Fibroblast of villous mesenchyme (primary cell): ENCODE measurements around the gene TNFSF4. TPM values are rescaled to one million over a fixed set of nuclear protein-coding genes. Genes with fewer than 3 reads are reported as not detected.

Experiments used
- DNase-seq: peaks from one replicate; pipeline ENCODE4 v3.0.0-alpha.2; 2010; ENCODE audit warnings: low read depth
- H3K4me3 ChIP-seq: 2 replicates; pipeline ENCODE4 v1.5.1; 2011; ENCODE audit warnings: low read depth, mild to moderate bottlenecking, low read length
- total RNA-seq: library from RNA; depleted of rRNA; stranded (reverse); fragments of >200 nt; gene quantifications from 2 replicates; pipeline ENCODE4 v1.2.3, GENCODE V29; 2012
- TF ChIP-seq, protein P1 (sequence below): IDR thresholded peaks from 2 replicates; pipeline ENCODE4 v1.5.1; 2012; ENCODE audit warnings: low read depth, mild to moderate bottlenecking, low read length; ENCODE audit not compliant: insufficient read depth

The TNFSF4 gene
- total RNA-seq, 1 donor, result 127 TPM

DNA sequence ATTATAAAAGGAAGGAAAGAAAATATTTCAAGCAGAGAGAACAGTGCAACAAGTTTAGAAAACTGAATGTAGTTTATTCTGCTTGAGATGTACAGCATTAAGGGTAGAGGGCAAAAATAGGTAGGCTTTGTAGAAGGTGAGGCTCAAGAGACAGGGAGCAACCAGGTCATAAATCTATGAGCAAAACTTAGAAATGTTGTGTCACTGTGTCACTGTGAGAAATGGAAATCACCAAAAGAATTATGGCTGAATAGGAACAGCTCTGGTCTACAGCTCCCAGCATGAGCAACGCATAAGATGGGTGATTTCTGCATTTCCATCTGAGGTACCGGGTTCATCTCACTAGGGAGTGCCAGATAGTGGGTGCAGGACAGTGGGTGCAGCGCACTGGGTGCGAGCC is 53.6 kb downstream of the TNFSF4 start:
- H3K4me3 ChIP-seq, result no peak overlapping the region

GRCh38 chr1:173152598-173152997 is 54.5 kb downstream of the TNFSF4 start:
- TF ChIP-seq, protein P1, sequence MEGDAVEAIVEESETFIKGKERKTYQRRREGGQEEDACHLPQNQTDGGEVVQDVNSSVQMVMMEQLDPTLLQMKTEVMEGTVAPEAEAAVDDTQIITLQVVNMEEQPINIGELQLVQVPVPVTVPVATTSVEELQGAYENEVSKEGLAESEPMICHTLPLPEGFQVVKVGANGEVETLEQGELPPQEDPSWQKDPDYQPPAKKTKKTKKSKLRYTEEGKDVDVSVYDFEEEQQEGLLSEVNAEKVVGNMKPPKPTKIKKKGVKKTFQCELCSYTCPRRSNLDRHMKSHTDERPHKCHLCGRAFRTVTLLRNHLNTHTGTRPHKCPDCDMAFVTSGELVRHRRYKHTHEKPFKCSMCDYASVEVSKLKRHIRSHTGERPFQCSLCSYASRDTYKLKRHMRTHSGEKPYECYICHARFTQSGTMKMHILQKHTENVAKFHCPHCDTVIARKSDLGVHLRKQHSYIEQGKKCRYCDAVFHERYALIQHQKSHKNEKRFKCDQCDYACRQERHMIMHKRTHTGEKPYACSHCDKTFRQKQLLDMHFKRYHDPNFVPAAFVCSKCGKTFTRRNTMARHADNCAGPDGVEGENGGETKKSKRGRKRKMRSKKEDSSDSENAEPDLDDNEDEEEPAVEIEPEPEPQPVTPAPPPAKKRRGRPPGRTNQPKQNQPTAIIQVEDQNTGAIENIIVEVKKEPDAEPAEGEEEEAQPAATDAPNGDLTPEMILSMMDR, result no peak
- H3K4me3 ChIP-seq, result no peak overlapping the region
- DNase-seq, result peak; percentile 39

More for the DNA sequence above, 53.6 kb downstream of the TNFSF4 start:
- TF ChIP-seq, protein P1, result no peak
- no peak for DNase-seq

DNA sequence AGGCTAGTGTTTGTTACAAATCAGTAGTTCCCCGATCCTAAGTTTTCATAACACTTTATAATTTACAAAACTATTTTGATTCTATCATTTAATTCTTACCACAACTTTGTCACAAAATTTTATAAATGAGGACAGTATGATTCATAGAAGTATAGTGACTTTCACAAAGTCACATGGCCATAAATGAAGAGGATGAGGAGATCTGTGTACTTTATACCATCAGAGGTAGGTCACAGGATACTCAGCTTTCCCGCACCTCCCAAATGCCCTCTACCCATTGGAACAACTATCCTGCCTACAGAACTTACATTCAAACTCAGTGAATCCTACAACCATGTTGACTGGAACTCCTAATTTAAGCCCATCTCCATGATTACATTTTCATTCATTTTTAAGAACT is 56.3 kb downstream of the TNFSF4 start:
- H3K4me3 ChIP-seq, result no peak overlapping the region
- TF ChIP-seq, protein P1, result no peak
- DNase-seq, result no peak

DNA sequence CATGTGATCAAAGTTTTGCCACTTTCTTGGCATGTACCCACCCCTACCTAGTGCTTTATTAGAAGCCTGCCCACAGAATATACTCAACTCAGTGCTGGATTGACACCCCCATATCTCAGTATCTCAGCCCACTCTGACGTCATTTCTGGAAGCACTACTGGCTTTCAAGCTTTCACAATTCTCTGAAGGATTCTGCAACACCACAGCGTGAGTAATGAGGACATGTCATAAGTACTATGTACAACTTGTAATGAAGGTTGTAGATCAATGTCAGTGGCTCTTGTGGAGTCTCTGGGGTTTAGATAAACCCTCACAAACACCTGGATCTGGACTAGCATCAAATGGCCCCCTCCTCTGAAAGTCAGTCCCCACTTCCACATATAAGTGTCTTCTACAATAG is 57.2 kb downstream of the TNFSF4 start:
- peak; percentile 94 for DNase-seq
- TF ChIP-seq, protein P1, result no peak
- no peak overlapping the region for H3K4me3 ChIP-seq

- DNase-seq, result no peak
These were observed 58.2 kb downstream of the TNFSF4 start for GRCh38 chr1:173148971-173149370.

GRCh38 chr1:173148545-173148944 is 58.6 kb downstream of the TNFSF4 start:
- no peak overlapping the region for H3K4me3 ChIP-seq
- TF ChIP-seq, protein P1, result no peak
- no peak for DNase-seq

More at GRCh38 chr1:173148971-173149370, 58.2 kb downstream of the TNFSF4 start:
- no peak overlapping the region for H3K4me3 ChIP-seq
- TF ChIP-seq, protein P1, result no peak

GRCh38 chr1:173140733-173141132 is 66.4 kb downstream of the TNFSF4 start:
- no peak for DNase-seq
- H3K4me3 ChIP-seq, result no peak overlapping the region
- TF ChIP-seq, protein P1, result no peak
